ENCODE data around the gene OR10H3. TPM values are rescaled to one million over a fixed set of nuclear protein-coding genes. Genes with fewer than 3 reads are reported as not detected.
A peak's percentile ranks its signal among the peaks of the same experiment; 100 is the strongest.

OR10H3 gene
- total and polyA plus RNA-seq, 12 donors = not detected

- no peak for ATAC-seq
- WGBS, 2 donors = 19 to 26% methylated on average over 25 of the region's 25 CpGs
- TF ChIP-seq CTCF (IDR thresholded peaks at IDR 0.05) = no peak
- Histone ChIP-seq H3K36me3 (no peaks in the 10 kb centered on the region), H3K27me3 (peaks cover 0 to 44% (median 31%) of the 10 kb centered on the region in 7 donors), H3K4me3 (no peak overlapping the region), H3K9me3 (peaks cover 0 to 7% (median 0%) of the 10 kb centered on the region in 11 donors), H3K4me1 (no peaks in the 10 kb centered on the region), H3K27ac (no peak overlapping the region)
- no peak for DNase-seq
- intact Hi-C loops (cut with DNase I) = no loop called here
These were observed 14.8 kb upstream of the OR10H3 start for GRCh38 chr19:15722956-15723355.

- WGBS, 2 donors = 77 to 78% methylated on average over 5 of the region's 5 CpGs
- Histone ChIP-seq H3K36me3 (no peaks in the 10 kb centered on the region), H3K27me3 (peaks cover 0 to 32% (median 29%) of the 10 kb centered on the region in 7 donors), H3K4me3 (no peak within 1 kb of the TSS), H3K9me3 (peaks cover 0 to 7% (median 0%) of the 10 kb centered on the region in 11 donors), H3K4me1 (peaks cover 0 to 5% (median 0%) of the 10 kb centered on the region in 9 donors), H3K27ac (no peak within 1 kb of the TSS)
- intact Hi-C loops (cut with DNase I) = no loop called here
- DNase-seq (no peak), ATAC-seq (no peak)
- no peak for TF ChIP-seq CTCF (IDR thresholded peaks at IDR 0.05)
These were observed 10.1 kb upstream of the OR10H3 start, which contains the start of gene OR10H2 for GRCh38 chr19:15727724-15728123. OR10H2 (plus strand) TSS chr19:15728024; CDS start chr19:15728044, 20 bp downstream.

- Histone ChIP-seq H3K27me3 (peaks cover 0 to 11% (median 4%) of the 10 kb centered on the region in 7 donors), H3K36me3 (no peaks in the 10 kb centered on the region), H3K27ac (no peak overlapping the region), H3K4me1 (peaks cover 0 to 6% (median 0%) of the 10 kb centered on the region in 9 donors), H3K9me3 (peaks cover 0 to 7% (median 0%) of the 10 kb centered on the region in 11 donors), H3K4me3 (no peak overlapping the region)
- intact Hi-C loops (cut with DNase I) = loop anchor here in 1 of 10 donors (5.0 kb wide), 1 partner anchor 52 kb away; no protein-coding TSS in a partner anchor
- no peak for TF ChIP-seq CTCF (IDR thresholded peaks at IDR 0.05)
- 29 to 56% methylated on average over 1 of the region's 1 CpG for WGBS, 2 donors
- ATAC-seq (no peak), DNase-seq (no peak)
These were observed 7.2 kb upstream of the OR10H3 start for GRCh38 chr19:15730538-15730937.

- Histone ChIP-seq H3K27ac (peak overlapping the region in 2 of 10 donors; percentile 1 to 46), H3K9me3 (peaks cover 0 to 7% (median 0%) of the 10 kb centered on the region in 11 donors), H3K36me3 (no peaks in the 10 kb centered on the region), H3K4me1 (peaks cover 0 to 6% (median 0%) of the 10 kb centered on the region in 9 donors), H3K4me3 (no peak overlapping the region), H3K27me3 (peaks cover 0 to 7% (median under 1%) of the 10 kb centered on the region in 7 donors)
- ATAC-seq (peak in 5 of 8 donors; percentile 25 to 80 (median 42)), DNase-seq (no peak)
- WGBS, 2 donors = 0 to 4% methylated on average over 1 of the region's 1 CpG
- intact Hi-C loops (cut with DNase I) = loop anchor here in 1 of 10 donors (5.0 kb wide), 1 partner anchor 50 kb away; no protein-coding TSS in a partner anchor
- no peak for TF ChIP-seq CTCF (IDR thresholded peaks at IDR 0.05)
These were observed 5.4 kb upstream of the OR10H3 start for GRCh38 chr19:15732388-15732787.

All from heart right ventricle (tissue), 16 donors.